ENCODE data around the gene C1QTNF9. TPM values are rescaled to one million over a fixed set of nuclear protein-coding genes. Genes with fewer than 3 reads are reported as not detected.
"Not testable (repeated sequence)": the region's sequence is repeated elsewhere in the genome, so short reads cannot be mapped to it uniquely, and the experiment has no call there.

C1QTNF9 gene, protein sequence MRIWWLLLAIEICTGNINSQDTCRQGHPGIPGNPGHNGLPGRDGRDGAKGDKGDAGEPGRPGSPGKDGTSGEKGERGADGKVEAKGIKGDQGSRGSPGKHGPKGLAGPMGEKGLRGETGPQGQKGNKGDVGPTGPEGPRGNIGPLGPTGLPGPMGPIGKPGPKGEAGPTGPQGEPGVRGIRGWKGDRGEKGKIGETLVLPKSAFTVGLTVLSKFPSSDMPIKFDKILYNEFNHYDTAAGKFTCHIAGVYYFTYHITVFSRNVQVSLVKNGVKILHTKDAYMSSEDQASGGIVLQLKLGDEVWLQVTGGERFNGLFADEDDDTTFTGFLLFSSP
- total RNA-seq (2021; ENCODE audit: unreplicated experiment): not detected
- polyA plus RNA-seq (2012): not detected in 2 replicates
- Bru-seq, nascent RNA: percentile 28 among the genes with signal in this experiment
- BruChase-seq, experiment 1, labeled RNA remaining after a 6-hour chase: percentile 19 among the genes with signal in this experiment
- percentile 20 among the genes with signal in this experiment for BruChase-seq, experiment 2, labeled RNA remaining after a 2-hour chase
- long read RNA-seq: 0 reads

DNA sequence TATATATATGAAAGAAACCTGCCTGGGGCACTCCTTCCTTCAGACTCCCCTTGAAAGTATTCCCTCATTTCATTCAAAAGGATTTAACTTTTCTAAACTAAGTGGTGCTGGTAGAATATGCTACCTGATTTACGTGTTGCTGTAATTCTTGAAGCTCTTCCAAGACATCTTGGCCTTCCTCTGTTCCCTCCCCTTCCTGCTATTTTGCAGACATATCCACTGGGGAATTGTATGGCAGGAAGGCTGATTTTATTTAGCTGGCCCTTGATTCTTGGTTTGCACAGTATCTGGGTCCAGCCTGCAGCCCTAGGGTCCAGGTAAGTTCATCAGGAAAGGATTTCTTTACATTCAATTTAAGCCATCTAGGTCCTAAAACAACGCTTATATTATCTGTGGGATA, at the start of gene C1QTNF9:
C1QTNF9 (plus strand) TSS at position 281 of the 400 bp plus-strand sequence. CDS start 6,424 bp downstream, outside the sequence.
- H3K27me3 ChIP-seq (ENCODE audit: insufficient read depth, low read length); intact Hi-C loops (cut with micrococcal nuclease); ATAC-seq; RAD21 ChIA-PET (ENCODE audit: low non-redundant PET in 1 of 2, low total read pairs in 2 of 2, uncharacterized antibody in 2 of 2, unreplicated experiment in 2 of 2); CTCF ChIA-PET; BruUV-seq (replicated peaks); H2AFZ ChIP-seq (ENCODE audit: low read depth, low read length, poor library complexity, severe bottlenecking); H3K36me3 ChIP-seq (ENCODE audit: control insufficient read depth in 1 of 2, insufficient read depth in 2 of 2, low read length in 2 of 2); H3K4me1 ChIP-seq (ENCODE audit: control insufficient read depth in 1 of 2, insufficient read depth in 2 of 2, low read length in 2 of 2); H3K9ac ChIP-seq (ENCODE audit: low read length); H3K4me3 ChIP-seq (replicated peaks in 1 of 2; ENCODE audit: low read depth in 1 of 2, low read length in 2 of 2); H3K9me3 ChIP-seq (ENCODE audit: control insufficient read depth in 1 of 2, insufficient read depth in 1 of 2, low read depth in 1 of 2, low read length in 2 of 2); H3K79me2 ChIP-seq (ENCODE audit: insufficient read depth, low read length); DNase-seq (ENCODE audit: low read depth, low spot score); H4K20me1 ChIP-seq (ENCODE audit: insufficient read depth); H3K27ac ChIP-seq (ENCODE audit: low read depth, low read length); H3K4me2 ChIP-seq (ENCODE audit: low read length); H3K9me2 ChIP-seq (ENCODE audit: insufficient read depth); POLR2A ChIA-PET: not testable (repeated sequence)

DNA sequence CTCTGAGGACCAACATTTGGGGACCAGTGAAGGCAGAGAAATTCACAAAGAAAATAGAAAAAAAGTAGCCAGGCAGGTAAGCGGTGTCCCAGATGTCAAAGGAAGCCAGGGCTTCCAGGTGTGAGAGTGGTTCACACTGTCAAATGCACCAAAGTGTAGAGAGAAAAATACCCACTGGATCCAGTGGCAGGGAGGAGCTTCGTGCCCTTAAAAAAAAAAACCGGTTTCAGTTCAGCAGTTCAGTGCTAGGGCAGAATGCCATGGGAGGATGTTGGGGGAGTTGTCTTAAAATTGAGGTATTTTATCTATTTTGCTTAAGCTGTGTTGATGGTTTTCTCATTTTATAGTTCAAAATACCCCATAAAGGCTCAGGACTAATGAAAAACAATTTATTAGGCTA, 47.8 kb upstream of the C1QTNF9 start:
- DNase-seq (ENCODE audit: low read depth, low spot score) (no peak), ATAC-seq (no peak)
- no peak for TF ChIP-seq EZH2phosphoT487 (IDR thresholded peaks at IDR 0.05; ENCODE audit: borderline replicate concordance)
- TF ChIP-seq, protein P1, sequence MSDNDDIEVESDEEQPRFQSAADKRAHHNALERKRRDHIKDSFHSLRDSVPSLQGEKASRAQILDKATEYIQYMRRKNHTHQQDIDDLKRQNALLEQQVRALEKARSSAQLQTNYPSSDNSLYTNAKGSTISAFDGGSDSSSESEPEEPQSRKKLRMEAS (IDR thresholded peaks at IDR 0.05): no peak
- TF ChIP-seq SRF (IDR thresholded peaks at IDR 0.05; ENCODE audit: low read depth): no peak
- TF ChIP-seq JUND (IDR thresholded peaks at IDR 0.05): no peak
- TF ChIP-seq, protein P2, sequence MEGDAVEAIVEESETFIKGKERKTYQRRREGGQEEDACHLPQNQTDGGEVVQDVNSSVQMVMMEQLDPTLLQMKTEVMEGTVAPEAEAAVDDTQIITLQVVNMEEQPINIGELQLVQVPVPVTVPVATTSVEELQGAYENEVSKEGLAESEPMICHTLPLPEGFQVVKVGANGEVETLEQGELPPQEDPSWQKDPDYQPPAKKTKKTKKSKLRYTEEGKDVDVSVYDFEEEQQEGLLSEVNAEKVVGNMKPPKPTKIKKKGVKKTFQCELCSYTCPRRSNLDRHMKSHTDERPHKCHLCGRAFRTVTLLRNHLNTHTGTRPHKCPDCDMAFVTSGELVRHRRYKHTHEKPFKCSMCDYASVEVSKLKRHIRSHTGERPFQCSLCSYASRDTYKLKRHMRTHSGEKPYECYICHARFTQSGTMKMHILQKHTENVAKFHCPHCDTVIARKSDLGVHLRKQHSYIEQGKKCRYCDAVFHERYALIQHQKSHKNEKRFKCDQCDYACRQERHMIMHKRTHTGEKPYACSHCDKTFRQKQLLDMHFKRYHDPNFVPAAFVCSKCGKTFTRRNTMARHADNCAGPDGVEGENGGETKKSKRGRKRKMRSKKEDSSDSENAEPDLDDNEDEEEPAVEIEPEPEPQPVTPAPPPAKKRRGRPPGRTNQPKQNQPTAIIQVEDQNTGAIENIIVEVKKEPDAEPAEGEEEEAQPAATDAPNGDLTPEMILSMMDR (IDR thresholded peaks at IDR 0.05 in 2 of 3, conservative IDR thresholded peaks at IDR 0.05 in 1 of 3; ENCODE audit: borderline replicate concordance in 1 of 3, insufficient read depth in 1 of 3, low read depth in 2 of 3, low read length in 2 of 3): no peak
- no peak for TF ChIP-seq ZFX (IDR thresholded peaks at IDR 0.05)
- TF ChIP-seq EGR1 (IDR thresholded peaks at IDR 0.05; ENCODE audit: low read depth): no peak
- no peak for TF ChIP-seq POLR2A (IDR thresholded peaks at IDR 0.05; ENCODE audit: borderline replicate concordance, extremely low read depth, insufficient read depth, insufficient read length)
- no peak for TF ChIP-seq RAD21 (IDR thresholded peaks at IDR 0.05; ENCODE audit: low read depth)
- TF ChIP-seq ELF1 (IDR thresholded peaks at IDR 0.05; ENCODE audit: borderline replicate concordance, low read depth): no peak
- H3K27ac ChIP-seq (ENCODE audit: low read depth, low read length): no peak overlapping the region
- no peaks in the 10 kb centered on the region for H3K4me1 ChIP-seq (ENCODE audit: control insufficient read depth in 1 of 2, insufficient read depth in 2 of 2, low read length in 2 of 2)
- no peak overlapping the region for H2AFZ ChIP-seq (ENCODE audit: low read depth, low read length, poor library complexity, severe bottlenecking)
- no peaks in the 10 kb centered on the region for H3K9me2 ChIP-seq (ENCODE audit: insufficient read depth)
- H3K79me2 ChIP-seq (ENCODE audit: insufficient read depth, low read length): peaks cover 4% of the 10 kb centered on the region; the same call in 1 of the 2 replicates
- no peaks in the 10 kb centered on the region for H3K9me3 ChIP-seq (ENCODE audit: control insufficient read depth in 1 of 2, insufficient read depth in 1 of 2, low read depth in 1 of 2, low read length in 2 of 2)
- ChIA-PET POLR2A (no interaction called here), CTCF (no interaction called here), RAD21 (ENCODE audit: low non-redundant PET in 1 of 2, low total read pairs in 2 of 2, uncharacterized antibody in 2 of 2, unreplicated experiment in 2 of 2) (no interaction called here)
- H3K4me2 ChIP-seq (ENCODE audit: low read length): no peak overlapping the region
- no TSS peak for BruUV-seq (replicated peaks)
- no peak overlapping the region for H3K9ac ChIP-seq (ENCODE audit: low read length)
- H4K20me1 ChIP-seq (ENCODE audit: insufficient read depth): no peaks in the 10 kb centered on the region
- no peaks in the 10 kb centered on the region for H3K36me3 ChIP-seq (ENCODE audit: control insufficient read depth in 1 of 2, insufficient read depth in 2 of 2, low read length in 2 of 2)
- no peak overlapping the region for H3K4me3 ChIP-seq (replicated peaks in 1 of 2; ENCODE audit: low read depth in 1 of 2, low read length in 2 of 2)
- no peaks in the 10 kb centered on the region for H3K27me3 ChIP-seq (ENCODE audit: insufficient read depth, low read length)
- intact Hi-C loops (cut with micrococcal nuclease): no loop called here

Data from HCT116 (cell line).